D721Med (cell line): ENCODE data around the gene PLXNA4.

ENCODE experiments used
- DNase-seq: peaks from one replicate; pipeline ENCODE4 v3.0.0; 2011; ENCODE audit warnings: low spot score; ENCODE audit not compliant: insufficient read length
- FAIRE-seq: peaks from 2 replicates; lab custom pipeline; 2011; peaks lifted over from hg19 to GRCh38; lab: Jason Lieb, UNC
- TF ChIP-seq, protein P1 (sequence below): IDR thresholded peaks from 2 replicates; pipeline ENCODE4 v1.5.1; 2012; ENCODE audit warnings: mild to moderate bottlenecking, control low read depth; ENCODE audit not compliant: insufficient read depth; ENCODE audit errors: missing control alignments

The PLXNA4 gene

GRCh38 chr7:132097550-132098134, 478.6 kb downstream of the PLXNA4 start:
- TF ChIP-seq, protein P1, sequence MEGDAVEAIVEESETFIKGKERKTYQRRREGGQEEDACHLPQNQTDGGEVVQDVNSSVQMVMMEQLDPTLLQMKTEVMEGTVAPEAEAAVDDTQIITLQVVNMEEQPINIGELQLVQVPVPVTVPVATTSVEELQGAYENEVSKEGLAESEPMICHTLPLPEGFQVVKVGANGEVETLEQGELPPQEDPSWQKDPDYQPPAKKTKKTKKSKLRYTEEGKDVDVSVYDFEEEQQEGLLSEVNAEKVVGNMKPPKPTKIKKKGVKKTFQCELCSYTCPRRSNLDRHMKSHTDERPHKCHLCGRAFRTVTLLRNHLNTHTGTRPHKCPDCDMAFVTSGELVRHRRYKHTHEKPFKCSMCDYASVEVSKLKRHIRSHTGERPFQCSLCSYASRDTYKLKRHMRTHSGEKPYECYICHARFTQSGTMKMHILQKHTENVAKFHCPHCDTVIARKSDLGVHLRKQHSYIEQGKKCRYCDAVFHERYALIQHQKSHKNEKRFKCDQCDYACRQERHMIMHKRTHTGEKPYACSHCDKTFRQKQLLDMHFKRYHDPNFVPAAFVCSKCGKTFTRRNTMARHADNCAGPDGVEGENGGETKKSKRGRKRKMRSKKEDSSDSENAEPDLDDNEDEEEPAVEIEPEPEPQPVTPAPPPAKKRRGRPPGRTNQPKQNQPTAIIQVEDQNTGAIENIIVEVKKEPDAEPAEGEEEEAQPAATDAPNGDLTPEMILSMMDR, result no peak
- DNase-seq (no peak), FAIRE-seq (no peak)

- FAIRE-seq (no peak), DNase-seq (no peak)
- TF ChIP-seq, protein P1, result no peak
These were observed 481.0 kb downstream of the PLXNA4 start for GRCh38 chr7:132095111-132095765.

GRCh38 chr7:132092106-132092505, 484.2 kb downstream of the PLXNA4 start:
- FAIRE-seq (peak; percentile 61), DNase-seq (no peak)
- TF ChIP-seq, protein P1, result no peak

- TF ChIP-seq, protein P1, result no peak
- FAIRE-seq, result no peak
- no peak for DNase-seq
These were observed 484.6 kb downstream of the PLXNA4 start for GRCh38 chr7:132091706-132092105.

DNA sequence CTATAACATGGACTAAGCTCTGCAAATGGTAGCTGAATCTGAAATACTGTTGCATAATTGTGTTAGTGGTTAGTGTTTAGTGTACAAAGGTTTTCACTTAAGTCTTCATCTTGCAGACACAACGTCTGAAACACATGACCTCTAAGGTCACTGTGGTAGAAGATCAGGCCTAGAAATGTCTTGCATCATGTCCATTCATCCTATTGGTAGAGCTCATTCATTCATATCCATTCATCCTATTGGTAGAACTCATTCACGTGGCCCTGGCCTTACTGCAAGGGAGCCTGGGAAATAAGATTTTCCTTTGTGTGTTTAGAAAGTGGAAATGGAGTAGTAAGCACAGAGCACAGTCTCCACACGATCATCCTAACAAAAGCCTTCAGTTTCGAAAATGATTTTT, 485.8 kb downstream of the PLXNA4 start:
- TF ChIP-seq, protein P1, result no peak
- FAIRE-seq (peak; percentile 29), DNase-seq (no peak)

- no peak for FAIRE-seq
These were observed 486.9 kb downstream of the PLXNA4 start for GRCh38 chr7:132089356-132089755.

More at GRCh38 chr7:132089356-132089755, 486.9 kb downstream of the PLXNA4 start:
- no peak for DNase-seq
- TF ChIP-seq, protein P1, result no peak
